T-helper 22 cell (primary cell): ENCODE data around the gene KCNH4.

Experiments used
- DNase-seq: peaks from one replicate; pipeline ENCODE4 v3.0.0-alpha.2; 2020; ENCODE audit warnings: low read depth

KCNH4 gene

DNA sequence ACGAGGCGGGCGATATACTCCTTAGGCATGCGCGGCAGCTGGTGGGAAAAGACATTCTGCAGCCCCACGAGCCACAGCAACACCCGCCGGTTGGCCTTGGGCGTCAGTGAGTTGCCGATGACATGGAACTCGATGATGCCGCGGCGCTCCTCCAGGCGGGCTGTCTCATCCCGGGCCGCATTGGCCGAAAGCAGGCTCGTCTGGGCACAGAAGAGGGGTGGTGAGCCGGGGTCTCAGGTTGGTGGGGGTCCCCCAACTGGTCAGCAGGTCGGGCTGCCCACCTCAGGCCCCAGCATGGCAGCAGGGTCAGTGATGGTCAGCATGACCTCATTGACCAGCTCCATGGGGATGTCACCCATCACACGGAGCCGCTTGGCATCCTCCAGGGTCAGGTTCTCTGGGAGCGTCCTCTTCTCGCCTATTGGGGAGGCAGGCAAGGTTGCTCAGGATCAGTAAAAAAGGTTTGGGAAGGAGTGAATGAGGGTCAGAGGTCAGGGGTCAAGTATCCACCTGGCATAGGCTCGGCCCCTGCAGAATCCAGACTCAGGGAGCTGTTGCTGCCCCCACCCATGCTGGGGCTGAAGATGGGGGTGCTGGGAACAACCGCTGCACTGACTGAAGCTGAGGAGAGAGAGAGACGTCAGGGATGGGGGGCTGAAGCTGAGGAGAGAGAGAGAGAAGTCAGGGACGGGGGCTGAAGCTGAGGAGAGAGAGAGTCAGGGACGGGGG, 63.4 kb downstream of the KCNH4 start:
- no peak for DNase-seq

DNA sequence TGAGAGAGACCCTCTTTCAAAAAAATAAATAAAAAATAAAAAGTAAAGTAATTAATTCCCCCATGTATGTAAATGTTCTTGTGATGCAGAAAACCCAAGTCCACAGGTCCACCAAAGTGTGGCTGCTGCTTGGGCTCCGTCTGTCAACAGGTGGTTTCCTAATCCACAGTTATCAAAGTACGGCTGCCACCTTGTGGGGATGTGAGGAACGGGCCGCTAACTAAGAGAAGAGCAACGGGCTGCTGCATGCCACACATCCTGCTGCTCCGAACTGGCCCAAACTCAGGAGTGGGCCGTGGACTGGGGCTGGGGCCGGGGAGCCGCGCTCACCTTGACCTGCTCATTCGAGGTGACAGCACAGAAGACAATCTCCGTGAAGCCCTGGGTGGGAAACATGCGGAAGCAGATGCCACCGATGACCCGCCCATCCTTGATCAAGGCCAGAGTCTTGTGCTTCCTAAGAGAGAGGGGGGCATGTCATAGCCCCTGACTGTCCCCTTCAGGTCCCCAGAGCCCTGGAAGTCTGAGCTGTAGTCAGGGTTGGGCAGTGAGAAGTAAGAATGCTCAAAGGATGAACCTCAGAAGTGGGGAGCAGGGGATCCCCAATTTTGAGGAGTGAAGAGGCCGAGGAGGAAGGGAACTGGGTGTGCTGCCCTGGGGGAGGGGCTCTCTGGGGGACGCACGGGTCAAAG, 64.1 kb downstream of the KCNH4 start:
- peak; percentile 62 for DNase-seq

DNA sequence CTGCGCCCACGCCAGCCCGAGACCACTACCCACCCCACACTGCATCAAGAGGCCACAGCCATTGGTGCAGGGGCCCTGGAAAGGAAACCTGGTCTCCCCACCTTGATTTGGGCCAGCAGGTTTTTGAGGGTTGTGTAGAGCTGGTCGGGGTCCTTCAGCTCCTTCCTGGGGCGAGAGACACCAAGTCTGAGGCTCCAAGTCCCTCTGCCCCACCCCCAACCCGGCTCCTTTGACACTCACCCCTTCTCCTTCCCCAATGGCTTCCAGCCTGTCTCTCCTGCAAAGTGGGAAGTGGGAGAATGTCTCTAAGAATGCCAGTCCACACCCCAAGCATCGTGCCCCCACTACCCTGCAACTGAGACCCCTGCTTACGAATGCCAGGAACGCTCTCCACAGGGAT, 66.8 kb downstream of the KCNH4 start:
- DNase-seq = no peak

DNA sequence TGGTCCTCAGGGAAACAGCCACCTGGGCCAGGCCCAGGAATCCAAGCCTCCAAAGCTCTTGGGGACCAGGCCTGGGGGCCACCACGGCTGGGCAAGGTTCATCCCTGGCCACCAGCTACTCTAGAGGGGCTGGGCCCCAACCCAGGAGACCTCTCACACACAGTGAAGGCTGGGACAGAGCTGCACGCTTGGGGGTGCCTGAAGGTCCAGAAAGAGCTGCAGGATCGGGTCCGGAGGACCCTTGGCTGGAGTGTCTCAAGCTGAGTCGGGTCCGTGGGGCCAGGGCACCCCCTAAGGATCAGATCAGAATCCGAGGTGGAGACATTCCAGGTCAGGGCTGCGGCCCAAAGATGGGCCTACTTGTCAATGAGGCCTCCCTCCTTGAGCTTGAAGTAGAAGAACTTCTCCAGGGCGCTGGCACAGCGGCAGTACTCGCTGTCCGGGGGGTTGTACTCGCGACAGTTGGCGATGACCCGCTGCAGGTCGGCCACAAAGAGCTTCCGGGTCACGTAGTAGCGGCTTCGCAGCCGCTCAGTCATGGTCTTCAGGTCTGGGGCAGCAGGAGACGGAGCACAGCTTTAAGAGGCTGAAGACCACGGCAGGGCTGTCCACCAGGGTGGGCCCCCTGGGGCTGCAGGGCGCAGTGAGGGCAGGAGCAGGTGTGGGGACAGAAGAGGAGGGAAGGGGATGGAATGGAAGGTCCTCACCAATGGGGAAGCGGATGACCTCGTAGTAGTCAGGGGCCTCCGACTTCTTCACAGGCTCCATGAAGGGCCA, 67.5 kb downstream of the KCNH4 start:
- DNase-seq = no peak

DNA sequence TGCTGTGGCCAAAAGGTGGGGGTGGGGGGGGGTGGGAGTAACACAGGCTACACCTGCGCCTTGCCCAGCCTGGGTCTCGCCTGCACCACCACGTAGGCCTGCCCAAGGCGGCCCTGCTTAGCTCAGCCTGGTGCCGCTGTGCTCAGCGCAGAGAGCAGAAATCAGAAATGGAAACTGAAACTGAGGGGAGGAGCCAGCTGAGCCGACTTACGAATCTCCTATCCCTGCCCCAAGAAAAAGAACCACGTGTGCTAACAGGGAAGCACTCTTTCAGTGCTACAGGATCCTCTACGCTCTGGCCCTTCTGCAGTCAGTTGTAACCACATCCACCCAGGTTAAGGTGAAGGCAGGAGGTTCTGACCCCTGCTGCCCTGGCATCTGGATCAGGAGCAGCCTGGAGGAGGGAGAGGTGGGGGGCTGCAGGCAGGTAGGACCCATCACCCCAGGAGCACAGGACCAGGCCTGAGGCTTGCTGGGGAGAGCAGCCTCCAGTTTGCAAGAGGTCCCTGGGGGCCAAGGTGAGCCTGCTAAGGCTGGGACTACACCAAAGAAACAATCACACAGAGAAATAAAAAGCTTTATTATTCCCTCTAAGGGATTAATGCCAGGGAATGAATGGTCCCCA, 68.3 kb downstream of the KCNH4 start, which contains the start of gene DHX58:
DHX58 (minus strand) TSS at position 163 of the 625 bp plus-strand sequence. CDS start 822 bp downstream, outside the sequence.
- peak; percentile 65 for DNase-seq

DNA sequence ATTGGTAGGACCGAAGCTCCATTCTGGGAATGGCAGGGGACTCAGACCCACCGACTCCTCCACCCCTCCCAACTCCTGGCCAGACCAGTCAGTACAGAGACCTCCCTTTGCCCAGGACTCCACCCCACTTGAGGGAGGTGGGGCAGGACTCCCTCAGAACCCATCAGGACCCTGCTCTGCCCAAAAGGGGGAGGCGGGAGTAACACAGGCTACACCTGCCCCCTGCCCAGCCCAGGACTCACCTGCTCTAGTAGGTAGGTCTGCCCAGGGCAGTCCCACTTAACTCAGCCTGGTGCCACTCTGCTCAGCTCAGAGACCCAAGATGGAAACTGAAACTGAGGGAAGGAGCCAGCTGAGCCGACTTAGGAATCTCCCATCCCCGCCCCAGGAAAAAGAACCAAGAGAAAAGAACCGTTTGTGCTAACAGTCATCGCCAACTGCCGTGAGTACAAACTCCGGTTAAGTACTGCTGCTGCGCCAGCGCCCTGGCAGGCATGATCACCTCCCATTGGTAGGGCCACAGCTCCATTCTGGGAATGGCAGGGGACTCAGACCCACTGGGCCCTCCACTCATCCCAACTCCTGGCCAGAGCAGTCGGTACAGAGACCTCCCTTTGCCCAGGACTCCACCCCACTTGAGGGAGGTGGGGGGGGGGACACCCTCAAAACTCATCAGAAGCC, 68.9 kb downstream of the KCNH4 start:
- DNase-seq = no peak

DNA sequence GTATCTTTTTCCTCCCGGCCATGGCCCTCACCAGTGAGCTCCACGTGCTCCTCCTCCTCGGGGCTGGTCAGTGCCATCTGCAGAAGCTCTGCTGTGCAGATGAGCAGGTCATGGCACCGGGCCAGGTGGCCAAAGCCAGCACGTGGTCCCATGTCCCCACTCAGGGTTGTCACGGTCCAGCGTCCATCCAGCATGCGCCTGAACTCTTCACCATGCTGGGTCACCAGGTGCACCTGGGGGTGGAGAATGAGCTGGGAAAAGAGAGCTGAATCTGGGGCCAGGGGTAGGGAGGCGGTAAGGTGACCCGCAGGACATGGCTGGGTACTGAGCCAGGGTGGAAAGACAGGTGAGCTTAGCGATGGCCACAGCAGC, 69.7 kb downstream of the KCNH4 start:
- DNase-seq = no peak

DNA sequence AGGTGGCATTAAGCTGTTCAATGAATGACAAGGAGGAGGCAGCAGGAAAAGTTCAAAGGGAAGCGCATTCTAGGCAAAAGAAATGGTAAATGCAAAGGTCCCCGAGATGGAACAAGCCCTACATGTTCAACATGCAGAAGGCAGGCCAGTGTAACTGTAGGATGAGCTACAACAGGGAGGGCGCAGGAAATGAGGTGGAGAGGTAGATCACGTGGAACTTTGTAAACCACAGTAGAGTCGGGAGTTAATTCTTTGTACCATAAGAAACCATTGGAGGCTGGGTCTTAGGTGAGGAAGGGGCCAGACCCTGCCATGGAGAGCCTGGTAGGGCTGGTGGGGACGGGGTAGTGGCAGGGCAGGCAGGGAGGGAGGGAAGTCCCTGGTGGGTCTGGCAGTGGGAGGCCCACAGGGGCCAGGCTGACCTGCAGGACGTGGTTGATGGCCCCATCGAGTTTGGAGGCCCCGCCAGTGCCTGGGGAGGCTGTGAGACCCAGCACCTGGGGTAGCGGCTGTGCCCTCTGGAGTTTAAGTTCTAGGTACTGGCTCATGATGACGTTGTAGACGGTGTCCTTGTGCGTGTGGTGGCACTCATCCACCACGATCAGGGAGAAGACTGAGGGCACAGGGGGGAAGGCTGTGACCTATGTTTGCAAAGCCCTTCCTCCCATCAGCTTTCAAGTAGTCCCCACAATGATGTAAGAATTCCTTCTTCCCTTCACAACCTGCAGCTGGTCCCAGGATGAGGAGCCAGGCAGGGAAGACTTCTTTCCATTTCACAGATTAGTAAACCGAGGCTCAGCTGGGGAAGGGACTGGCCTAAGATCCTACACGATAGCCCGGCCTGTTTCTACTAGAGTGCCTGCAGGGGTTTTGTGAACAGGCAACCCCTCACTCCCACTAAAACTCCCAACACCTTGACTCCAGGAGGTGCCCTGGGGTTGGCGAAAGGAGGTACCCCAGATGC, 70.4 kb downstream of the KCNH4 start:
- no peak for DNase-seq

DNA sequence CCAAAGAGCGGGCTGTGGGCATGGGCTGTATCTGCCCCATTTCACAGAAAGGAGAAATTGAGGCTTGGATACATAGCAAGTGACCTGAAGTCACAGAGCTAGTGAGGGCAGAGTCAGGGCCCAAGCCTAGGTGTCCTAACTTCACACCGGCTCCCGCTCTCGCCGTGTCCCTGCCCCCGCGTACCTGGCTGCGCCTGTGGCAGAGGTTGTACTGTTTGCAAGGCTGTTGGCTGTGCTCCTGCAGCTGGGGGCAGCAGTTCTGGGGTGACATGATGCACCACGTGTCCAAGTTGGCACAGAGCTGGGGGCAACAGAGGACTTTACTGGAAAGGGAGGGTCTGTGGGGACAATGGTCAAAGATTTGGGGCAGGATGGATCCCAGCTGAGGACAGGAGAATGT, 71.9 kb downstream of the KCNH4 start:
- no peak for DNase-seq

DNA sequence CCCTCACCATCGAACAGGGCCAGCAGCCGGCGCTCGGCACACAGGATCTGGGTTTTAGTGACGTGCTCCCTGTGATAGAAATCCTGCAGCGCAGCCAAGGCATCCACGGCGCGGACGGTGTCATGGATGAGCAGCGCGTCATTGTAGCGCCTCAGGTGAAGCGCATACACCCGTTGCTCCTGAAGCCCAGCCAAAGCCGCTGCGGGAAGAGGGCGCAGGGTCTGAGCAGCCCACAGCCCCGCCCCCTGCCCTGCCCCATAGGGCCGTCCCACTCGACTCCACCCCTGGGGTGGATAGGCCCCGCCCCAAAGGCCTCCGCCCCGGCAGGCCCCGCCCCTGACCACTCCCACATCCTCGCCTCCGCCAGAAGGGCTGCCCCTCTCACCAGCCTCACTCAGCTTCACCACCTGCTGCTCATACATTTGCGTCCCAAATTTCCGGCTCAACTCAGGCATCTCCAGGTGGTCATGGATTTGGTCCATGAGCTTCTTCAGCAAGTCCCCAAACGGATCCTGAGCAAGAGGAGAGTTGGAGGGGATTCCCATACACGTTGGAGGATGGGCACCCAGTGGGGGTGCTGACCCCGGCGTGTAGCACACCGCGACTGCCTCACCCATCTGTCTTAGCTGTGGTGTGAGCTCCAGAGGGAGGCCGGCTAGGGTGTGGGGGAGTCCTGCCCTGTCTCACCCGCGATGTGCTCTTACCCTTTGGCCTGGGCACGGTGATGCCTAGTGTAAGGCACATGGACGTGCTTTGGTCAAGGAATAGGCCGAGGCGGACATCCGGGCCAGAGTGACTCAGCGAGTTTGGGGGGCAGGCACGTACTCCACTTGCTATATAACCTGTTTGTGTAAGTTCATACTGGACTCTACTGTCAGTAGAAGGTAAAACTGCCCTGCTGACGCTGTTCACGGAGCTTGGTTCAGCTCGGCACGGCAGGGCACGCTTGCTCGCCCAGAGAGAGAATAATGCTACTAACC, 73.1 kb downstream of the KCNH4 start:
- DNase-seq = peak; percentile 77

DNA sequence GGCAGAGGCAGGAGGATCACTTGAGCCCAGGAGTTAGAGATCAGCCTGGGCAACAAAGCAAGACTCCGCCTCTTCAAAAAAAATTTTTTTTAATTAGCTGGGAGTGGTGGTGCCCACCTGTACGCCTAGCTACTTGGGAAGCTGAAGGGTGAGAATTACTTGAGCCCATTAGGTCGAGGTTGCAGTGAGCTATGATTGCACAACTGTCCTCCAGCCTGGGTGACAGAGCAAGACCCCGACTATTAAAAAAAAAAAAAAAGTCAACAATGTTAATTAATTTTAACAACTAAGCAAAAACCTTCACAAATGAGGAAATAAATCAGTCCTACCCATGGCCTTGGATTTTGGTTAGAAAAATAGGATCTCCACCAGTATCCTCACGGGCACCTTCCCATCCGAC, 73.8 kb downstream of the KCNH4 start:
- no peak for DNase-seq
